Measurements from ENCODE around the gene KMT5B. TPM values are rescaled to one million over a fixed set of nuclear protein-coding genes. Genes with fewer than 3 reads are reported as not detected.

The KMT5B gene
- total and polyA plus RNA-seq, 10 of the 15 experiments (the other 5 are each of a cell fraction or from before 2014, with no cell fraction given) = 4.7 to 21.8 (median 18.0) TPM

- WGBS (ENCODE audit: insufficient coverage, insufficient replicate concordance, low lambda C conversion rate, missing lambda C conversion rate) = 56% methylated on average over 15 of the region's 15 CpGs
- Histone ChIP-seq H3K4me1 (ENCODE audit: control insufficient read depth, insufficient read depth, low read length) (peaks cover 8% of the 10 kb centered on the region), H3K9me3 (replicated peaks; ENCODE audit: control insufficient read depth, insufficient read depth, low read length) (no peaks in the 10 kb centered on the region), H3K36me3 (ENCODE audit: control insufficient read depth in 2 of 2, insufficient read depth in 2 of 2, low read length in 1 of 2) (no peaks in the 10 kb centered on the region), H3K79me2 (ENCODE audit: control insufficient read depth, insufficient read depth, low read length) (no peaks in the 10 kb centered on the region), H4K20me1 (ENCODE audit: control insufficient read depth, insufficient read depth) (no peaks in the 10 kb centered on the region), H3K4me2 (ENCODE audit: control insufficient read depth, insufficient read depth) (no peak overlapping the region), H3K4me3 (no peak overlapping the region), H3K27me3 (replicated peaks in 1 of 2; ENCODE audit: control insufficient read depth in 2 of 2, insufficient read depth in 2 of 2, low read length in 1 of 2) (no peaks in the 10 kb centered on the region), H2AFZ (ENCODE audit: control insufficient read depth, low read depth, low read length) (no peak overlapping the region), H3K27ac (ENCODE audit: control insufficient read depth, insufficient read depth) (no peak overlapping the region), H3K9ac (ENCODE audit: control insufficient read depth, insufficient read depth, low read length) (no peak overlapping the region)
- intact Hi-C loops (cut with micrococcal nuclease; ENCODE audit: unreplicated experiment) (no loop called here), in situ Hi-C loops (cut with MboI) (no loop called here)
- RAD21 ChIA-PET (ENCODE audit: unreplicated experiment) = no interaction called here
- FAIRE-seq (no peak), DNase-seq (ENCODE audit: low read depth, low spot score) (no peak), ATAC-seq (no peak)
- POLR2A ChIA-PET = interaction anchor here (0.6 kb wide), 1 partner anchor 85 kb away, joined by 8 read pairs; no protein-coding TSS in a partner anchor
- BruUV-seq (replicated peaks) = no TSS peak
- SMC1A ChIA-PET (ENCODE audit: uncharacterized antibody, unreplicated experiment) = interaction anchor here (1.5 kb wide), 1 partner anchor 14 kb away, joined by 4 read pairs; no protein-coding TSS in a partner anchor
- TF ChIP-seq ZNF24 (IDR thresholded peaks at IDR 0.05) (no peak), NR2C1 (IDR thresholded peaks at IDR 0.05) (no peak), CBX3 (IDR thresholded peaks at IDR 0.05; ENCODE audit: borderline replicate concordance, low read depth) (no peak), IKZF2 (IDR thresholded peaks at IDR 0.05) (no peak), SIX5 (IDR thresholded peaks at IDR 0.05; ENCODE audit: low read depth, low read length, severe bottlenecking) (no peak), GABPA (IDR thresholded peaks at IDR 0.05; ENCODE audit: low read depth) (no peak), FOXK2 (IDR thresholded peaks at IDR 0.05) (no peak), WRNIP1 (IDR thresholded peaks at IDR 0.05; ENCODE audit: borderline replicate concordance, low read depth, low read length) (no peak), SPI1 (IDR thresholded peaks at IDR 0.05; ENCODE audit: borderline replicate concordance, insufficient read depth, low read depth, low read length) (no peak), NBN (IDR thresholded peaks at IDR 0.05) (no peak), NFYB (IDR thresholded peaks at IDR 0.05; ENCODE audit: insufficient read depth, low read depth, low read length) (no peak), RCOR1 (conservative IDR thresholded peaks at IDR 0.05; ENCODE audit: low read depth, low read length) (no peak), IKZF1 (conservative IDR thresholded peaks at IDR 0.05) (no peak), MYB (IDR thresholded peaks at IDR 0.05; ENCODE audit: borderline replicate concordance, low read depth, low read length) (no peak), TBL1XR1 (IDR thresholded peaks at IDR 0.05; ENCODE audit: low read depth, low read length) (no peak), SMAD5 (IDR thresholded peaks at IDR 0.05; ENCODE audit: low read depth) (no peak)
- CTCF ChIA-PET = interaction anchor here (0.5 to 2.0 kb wide), 2 partner anchors 52 to 60 kb away, joined by 4 to 5 read pairs; no protein-coding TSS in a partner anchor
These were observed 67.0 kb downstream of the KMT5B start for GRCh38 chr11:68146010-68146540.
